ENCODE results near the gene PLEKHH1.

PLEKHH1 gene

GRCh38 chr14:67532998-67533753 lies at the start of gene PLEKHH1:
Gene PLEKHH1, plus strand, starts transcription at chr14:67533290. Its CDS starts 8,578 bp downstream, at chr14:67541868.
- Histone ChIP-seq H3K4me3 (ENCODE audit: low read length) (peak within 1 kb of the TSS; percentile 60), H3K36me3 (ENCODE audit: control insufficient read depth, insufficient read depth, low read length) (no peaks in the 10 kb centered on the region), H3K27me3 (ENCODE audit: control insufficient read depth, insufficient read depth, low read length) (no peaks in the 10 kb centered on the region), H3K9me3 (ENCODE audit: control insufficient read depth, low read length) (no peaks in the 10 kb centered on the region), H3K4me1 (ENCODE audit: control insufficient read depth, insufficient read depth, low read length) (peaks cover 12% of the 10 kb centered on the region), H3K9ac (ENCODE audit: low read length) (peak within 1 kb of the TSS; percentile 70)

GRCh38 chr14:67483579-67484285 lies 49.4 kb upstream of the PLEKHH1 start:
- no peak overlapping the region for H3K9ac ChIP-seq (ENCODE audit: low read length)
- H3K4me3 ChIP-seq (ENCODE audit: low read length): no peak overlapping the region

GRCh38 chr14:67485501-67486095 lies 47.5 kb upstream of the PLEKHH1 start:
- H3K9ac ChIP-seq (ENCODE audit: low read length): no peak overlapping the region
- peaks cover 5% of the 10 kb centered on the region for H3K4me1 ChIP-seq (ENCODE audit: control insufficient read depth, insufficient read depth, low read length)
- no peaks in the 10 kb centered on the region for H3K36me3 ChIP-seq (ENCODE audit: control insufficient read depth, insufficient read depth, low read length)

More at GRCh38 chr14:67483579-67484285, 49.4 kb upstream of the PLEKHH1 start:
- Histone ChIP-seq H3K9me3 (ENCODE audit: control insufficient read depth, low read length) (no peaks in the 10 kb centered on the region), H3K36me3 (ENCODE audit: control insufficient read depth, insufficient read depth, low read length) (no peaks in the 10 kb centered on the region), H3K27me3 (ENCODE audit: control insufficient read depth, insufficient read depth, low read length) (no peaks in the 10 kb centered on the region), H3K4me1 (ENCODE audit: control insufficient read depth, insufficient read depth, low read length) (peaks cover under 1% of the 10 kb centered on the region)

GRCh38 chr14:67486890-67487289 lies 46.2 kb upstream of the PLEKHH1 start:
- H3K9ac ChIP-seq (ENCODE audit: low read length): no peak overlapping the region
- no peaks in the 10 kb centered on the region for H3K9me3 ChIP-seq (ENCODE audit: control insufficient read depth, low read length)
- H3K4me3 ChIP-seq (ENCODE audit: low read length): no peak overlapping the region
- peaks cover 5% of the 10 kb centered on the region for H3K4me1 ChIP-seq (ENCODE audit: control insufficient read depth, insufficient read depth, low read length)
- H3K36me3 ChIP-seq (ENCODE audit: control insufficient read depth, insufficient read depth, low read length): no peaks in the 10 kb centered on the region
- no peaks in the 10 kb centered on the region for H3K27me3 ChIP-seq (ENCODE audit: control insufficient read depth, insufficient read depth, low read length)

More at GRCh38 chr14:67485501-67486095, 47.5 kb upstream of the PLEKHH1 start:
- Histone ChIP-seq H3K9me3 (ENCODE audit: control insufficient read depth, low read length) (no peaks in the 10 kb centered on the region), H3K4me3 (ENCODE audit: low read length) (no peak overlapping the region), H3K27me3 (ENCODE audit: control insufficient read depth, insufficient read depth, low read length) (no peaks in the 10 kb centered on the region)

GRCh38 chr14:67487332-67487731 lies 45.8 kb upstream of the PLEKHH1 start:
- no peaks in the 10 kb centered on the region for H3K9me3 ChIP-seq (ENCODE audit: control insufficient read depth, low read length)
- H3K4me1 ChIP-seq (ENCODE audit: control insufficient read depth, insufficient read depth, low read length): peaks cover 5% of the 10 kb centered on the region

GRCh38 chr14:67487937-67488893 lies 44.9 kb upstream of the PLEKHH1 start, which contains the start of gene TMEM229B:
Gene TMEM229B, minus strand, starts transcription at chr14:67488721. Its CDS starts 14,798 bp downstream, at chr14:67473923.
- no peaks in the 10 kb centered on the region for H3K9me3 ChIP-seq (ENCODE audit: control insufficient read depth, low read length)
- peak within 1 kb of the TSS; percentile 64 for H3K9ac ChIP-seq (ENCODE audit: low read length)
- peaks cover 5% of the 10 kb centered on the region for H3K4me1 ChIP-seq (ENCODE audit: control insufficient read depth, insufficient read depth, low read length)
- H3K36me3 ChIP-seq (ENCODE audit: control insufficient read depth, insufficient read depth, low read length): no peaks in the 10 kb centered on the region
- no peak within 1 kb of the TSS for H3K4me3 ChIP-seq (ENCODE audit: low read length)
- H3K27me3 ChIP-seq (ENCODE audit: control insufficient read depth, insufficient read depth, low read length): no peaks in the 10 kb centered on the region

More at GRCh38 chr14:67487332-67487731, 45.8 kb upstream of the PLEKHH1 start:
- no peak overlapping the region for H3K9ac ChIP-seq (ENCODE audit: low read length)
- H3K36me3 ChIP-seq (ENCODE audit: control insufficient read depth, insufficient read depth, low read length): no peaks in the 10 kb centered on the region
- no peak overlapping the region for H3K4me3 ChIP-seq (ENCODE audit: low read length)
- no peaks in the 10 kb centered on the region for H3K27me3 ChIP-seq (ENCODE audit: control insufficient read depth, insufficient read depth, low read length)

- Histone ChIP-seq H3K4me3 (ENCODE audit: low read length) (no peak overlapping the region), H3K9me3 (ENCODE audit: control insufficient read depth, low read length) (no peaks in the 10 kb centered on the region), H3K36me3 (ENCODE audit: control insufficient read depth, insufficient read depth, low read length) (no peaks in the 10 kb centered on the region), H3K9ac (ENCODE audit: low read length) (no peak overlapping the region), H3K4me1 (ENCODE audit: control insufficient read depth, insufficient read depth, low read length) (peaks cover 5% of the 10 kb centered on the region), H3K27me3 (ENCODE audit: control insufficient read depth, insufficient read depth, low read length) (no peaks in the 10 kb centered on the region)
Observed at GRCh38 chr14:67490196-67490595, 42.9 kb upstream of the PLEKHH1 start.

GRCh38 chr14:67491285-67491684 lies 41.8 kb upstream of the PLEKHH1 start:
- Histone ChIP-seq H3K36me3 (ENCODE audit: control insufficient read depth, insufficient read depth, low read length) (no peaks in the 10 kb centered on the region), H3K4me3 (ENCODE audit: low read length) (no peak overlapping the region), H3K4me1 (ENCODE audit: control insufficient read depth, insufficient read depth, low read length) (peaks cover 5% of the 10 kb centered on the region), H3K9me3 (ENCODE audit: control insufficient read depth, low read length) (no peaks in the 10 kb centered on the region), H3K27me3 (ENCODE audit: control insufficient read depth, insufficient read depth, low read length) (no peaks in the 10 kb centered on the region), H3K9ac (ENCODE audit: low read length) (no peak overlapping the region)

GRCh38 chr14:67491741-67492507 lies 41.2 kb upstream of the PLEKHH1 start:
- H3K9me3 ChIP-seq (ENCODE audit: control insufficient read depth, low read length): no peaks in the 10 kb centered on the region
- no peaks in the 10 kb centered on the region for H3K36me3 ChIP-seq (ENCODE audit: control insufficient read depth, insufficient read depth, low read length)
- H3K27me3 ChIP-seq (ENCODE audit: control insufficient read depth, insufficient read depth, low read length): no peaks in the 10 kb centered on the region
- peaks cover 5% of the 10 kb centered on the region for H3K4me1 ChIP-seq (ENCODE audit: control insufficient read depth, insufficient read depth, low read length)
- H3K9ac ChIP-seq (ENCODE audit: low read length): no peak overlapping the region
- no peak overlapping the region for H3K4me3 ChIP-seq (ENCODE audit: low read length)

GRCh38 chr14:67492538-67492937 lies 40.6 kb upstream of the PLEKHH1 start:
- no peaks in the 10 kb centered on the region for H3K36me3 ChIP-seq (ENCODE audit: control insufficient read depth, insufficient read depth, low read length)
- H3K9ac ChIP-seq (ENCODE audit: low read length): no peak overlapping the region
- no peaks in the 10 kb centered on the region for H3K27me3 ChIP-seq (ENCODE audit: control insufficient read depth, insufficient read depth, low read length)
- H3K4me1 ChIP-seq (ENCODE audit: control insufficient read depth, insufficient read depth, low read length): peaks cover 5% of the 10 kb centered on the region
- no peak overlapping the region for H3K4me3 ChIP-seq (ENCODE audit: low read length)
- H3K9me3 ChIP-seq (ENCODE audit: control insufficient read depth, low read length): no peaks in the 10 kb centered on the region
